Stimulated activated naive CD4-positive, alpha-beta T cell (primary cell): Measurements from ENCODE around the gene KIF3C.
"Not testable (repeated sequence)": the region's sequence is repeated elsewhere in the genome, so short reads cannot be mapped to it uniquely, and the experiment has no call there.

Experiments used
- DNase-seq, 6 experiments: peaks; one replicate each; lab custom pipeline; 2025; lab: John Stamatoyannopoulos, UW

KIF3C gene

DNA sequence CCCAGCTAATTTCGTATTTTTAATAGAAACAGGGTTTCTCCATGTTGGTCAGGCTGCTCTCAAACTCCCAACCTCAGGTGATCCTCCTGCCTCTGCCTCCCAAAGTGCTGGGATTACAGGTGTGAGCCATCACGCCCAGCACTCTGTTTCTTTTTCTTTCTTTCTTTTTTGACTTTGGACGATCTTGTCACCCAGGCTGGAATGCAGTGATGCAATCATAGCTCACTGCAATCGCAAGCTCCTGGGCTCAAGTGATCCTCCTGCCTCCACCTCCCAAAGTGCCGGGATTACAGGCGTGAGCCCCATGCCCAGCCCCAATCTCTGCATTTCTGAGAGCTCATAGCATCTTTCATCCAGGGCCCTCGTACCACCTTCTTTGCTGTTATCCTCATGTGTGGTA is 17.1 kb upstream of the KIF3C start:
- not testable (repeated sequence) for DNase-seq

DNA sequence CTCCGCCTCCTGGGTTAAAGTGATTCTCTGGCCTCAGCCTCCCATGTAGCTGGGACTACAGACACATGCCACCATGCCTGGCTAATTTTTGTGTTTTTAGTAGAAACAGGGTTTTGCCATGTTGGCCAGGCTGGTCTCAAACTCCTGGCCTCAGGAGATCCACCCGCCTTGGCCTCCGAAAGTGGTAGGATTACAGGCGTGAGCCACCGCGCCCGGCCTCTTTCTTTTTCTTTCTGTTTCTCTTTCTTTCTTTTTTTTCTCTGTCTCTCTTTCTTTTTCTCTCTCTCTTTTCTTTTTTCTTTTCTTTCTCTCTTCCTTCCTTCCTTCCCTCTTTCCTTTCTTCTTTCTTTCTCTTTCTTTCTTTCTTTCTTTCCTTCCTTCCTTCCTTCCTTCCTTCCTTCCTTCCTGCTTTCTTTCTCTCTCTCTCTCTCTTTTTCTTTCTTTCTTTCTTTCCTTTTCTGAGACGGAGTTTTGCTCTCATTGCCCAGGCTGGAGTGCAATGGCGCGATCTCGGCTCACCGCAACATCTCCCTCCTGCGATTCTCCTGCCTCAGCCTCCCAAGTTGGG is 16.6 kb upstream of the KIF3C start:
- not testable (repeated sequence) for DNase-seq

DNA sequence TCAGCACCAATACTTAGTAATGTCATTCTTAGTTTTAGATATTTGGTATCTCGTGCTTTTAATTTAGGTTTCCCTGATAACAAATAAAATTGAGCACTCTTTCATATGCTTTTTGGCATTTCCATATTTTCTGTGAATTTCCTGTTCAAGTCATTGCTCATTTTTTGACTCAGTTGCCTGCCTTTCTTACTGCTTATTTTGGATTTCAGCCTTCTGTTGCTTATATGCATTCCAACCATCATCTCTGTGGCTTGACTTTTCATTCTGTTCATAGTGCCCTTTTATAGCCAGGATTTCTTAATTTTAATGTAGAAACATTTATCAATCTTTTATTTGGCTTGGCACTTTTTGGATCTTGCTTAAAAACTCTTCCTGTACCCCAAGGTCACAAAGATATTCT is 14.5 kb upstream of the KIF3C start:
- no peak for DNase-seq

DNA sequence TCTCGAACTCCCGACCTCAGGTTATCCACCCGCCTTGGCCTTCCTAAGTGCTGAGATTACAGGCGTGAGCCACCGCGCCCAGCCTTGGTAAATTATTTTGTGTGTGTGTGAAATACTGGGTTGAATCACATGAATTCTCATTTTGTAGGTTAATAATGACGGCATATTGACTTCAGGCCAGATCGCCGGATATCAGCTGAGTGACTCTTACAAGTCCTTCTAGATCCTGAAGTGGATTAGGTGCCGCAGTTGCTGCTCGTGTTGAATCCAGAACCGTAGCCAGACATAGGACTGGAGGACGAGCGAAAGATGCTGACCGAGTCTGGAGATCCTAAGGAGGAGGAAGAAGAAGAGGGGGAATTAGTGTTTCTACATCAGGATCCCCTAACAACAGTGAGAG is 12.2 kb upstream of the KIF3C start:
- no peak for DNase-seq

DNA sequence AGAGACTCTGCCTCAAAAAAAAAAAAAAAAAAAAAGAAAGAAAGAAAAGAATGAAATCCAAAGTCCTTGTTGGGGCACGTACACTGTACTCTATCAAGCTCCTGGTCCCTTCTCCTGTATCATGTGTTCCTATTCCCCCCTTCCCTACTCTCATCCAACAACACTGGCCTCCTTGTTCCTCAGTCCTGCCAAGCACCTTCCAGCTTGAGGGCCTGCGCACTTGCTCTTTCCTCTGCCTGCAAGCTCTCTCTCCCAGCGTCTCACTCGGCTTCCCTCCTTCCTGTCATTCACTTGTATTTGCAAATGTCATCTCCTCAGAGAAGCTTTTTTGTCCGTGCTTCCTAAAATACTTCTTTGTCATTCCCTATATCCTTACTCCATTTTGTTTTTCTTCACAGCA is 10.8 kb upstream of the KIF3C start:
- no peak for DNase-seq

DNA sequence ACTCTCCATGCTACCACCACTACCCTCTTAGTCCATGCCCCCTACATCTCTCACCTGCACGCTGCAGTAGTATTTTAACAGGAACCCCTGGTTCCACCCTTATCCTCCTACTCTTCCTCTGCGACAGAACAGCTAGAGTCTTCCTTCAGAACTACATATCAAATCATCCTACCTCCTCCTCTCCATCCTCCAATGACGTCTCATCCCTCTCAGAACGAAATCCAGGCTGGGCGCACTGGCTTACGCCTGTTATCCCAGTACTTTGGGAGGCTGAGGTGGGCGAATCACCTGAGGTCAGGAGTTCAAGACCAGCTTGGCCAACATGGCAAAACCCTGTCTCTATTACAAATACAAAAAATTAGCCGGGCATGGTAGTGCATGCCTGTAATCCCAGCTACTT is 10.3 kb upstream of the KIF3C start:
- DNase-seq, result no peak

DNA sequence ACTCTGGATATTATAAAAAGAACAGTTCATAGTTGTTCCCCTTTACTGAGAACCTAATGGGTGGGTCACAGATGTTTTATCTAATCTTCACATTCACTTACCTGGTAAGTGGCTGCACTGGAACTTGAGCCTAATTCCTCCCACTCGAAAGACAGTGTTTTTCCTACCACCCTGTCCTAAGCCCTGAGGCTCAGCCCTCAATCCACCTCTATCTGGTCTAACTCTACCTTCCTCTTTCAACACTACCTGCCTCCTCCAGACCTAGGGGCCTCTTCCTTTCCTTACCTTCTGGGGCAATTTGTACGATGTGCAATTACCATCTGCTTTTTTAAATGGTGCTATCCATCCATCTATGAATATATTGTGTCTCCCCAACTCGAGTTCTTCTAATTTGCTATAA is 9.7 kb upstream of the KIF3C start:
- no peak for DNase-seq

DNA sequence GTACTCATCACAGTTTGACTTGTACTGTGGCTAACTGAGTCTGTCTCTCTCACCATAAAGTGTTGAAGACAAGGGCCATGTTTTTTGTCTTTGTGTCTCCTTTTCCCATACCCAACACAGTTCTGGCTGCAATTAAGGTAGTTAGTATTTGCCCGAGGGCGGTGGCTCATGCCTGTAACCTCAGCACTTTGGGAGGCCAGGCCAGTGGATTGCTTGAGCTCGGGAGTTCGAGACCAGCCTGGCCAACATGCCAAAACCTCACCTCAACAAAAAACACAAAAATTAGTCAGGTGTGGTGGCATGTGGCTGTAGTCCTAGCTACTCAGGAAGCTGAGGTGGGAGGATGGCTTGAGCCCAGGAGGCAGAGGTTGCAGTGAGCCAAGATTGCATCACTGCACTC is 6.9 kb upstream of the KIF3C start:
- DNase-seq, result no peak

DNA sequence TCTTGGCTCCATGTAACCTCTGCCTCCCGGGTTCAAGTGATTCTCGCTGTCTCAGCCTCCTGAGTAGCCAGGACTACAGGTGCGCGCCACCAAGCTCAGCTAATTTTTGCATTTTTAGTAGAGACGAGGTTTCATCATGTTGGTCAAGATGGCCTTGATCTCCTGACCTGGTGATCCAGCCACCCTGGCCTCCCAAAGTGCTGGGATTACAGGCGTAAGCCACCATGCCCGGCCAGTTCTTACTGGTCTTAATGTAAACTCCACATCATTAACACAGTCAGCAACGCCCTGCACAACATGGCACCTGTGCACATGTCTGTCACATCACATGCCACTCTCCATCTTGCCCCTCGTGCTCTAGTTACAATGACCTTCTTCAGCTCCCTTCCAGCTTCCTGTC is 5.8 kb upstream of the KIF3C start:
- DNase-seq, result no peak

DNA sequence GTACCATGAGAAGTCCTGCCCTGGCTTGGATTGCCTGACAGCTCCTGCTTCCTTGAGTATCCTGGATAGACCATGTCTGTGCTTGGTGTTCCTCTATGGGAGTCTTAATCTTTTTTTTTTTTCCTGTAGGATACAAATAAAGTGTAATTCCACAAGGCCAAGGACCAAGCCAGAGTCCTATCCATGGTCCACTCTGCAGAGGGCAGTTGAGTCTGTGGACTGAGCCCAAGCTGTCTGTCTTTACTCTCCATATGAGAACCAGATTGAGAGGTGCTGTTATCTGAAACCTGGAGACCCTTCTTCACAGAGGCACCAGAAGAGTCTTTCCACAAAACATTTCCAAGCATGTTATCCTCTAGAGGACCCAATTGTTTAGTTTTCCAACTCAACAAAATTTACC is 1.4 kb upstream of the KIF3C start:
- DNase-seq, result no peak

DNA sequence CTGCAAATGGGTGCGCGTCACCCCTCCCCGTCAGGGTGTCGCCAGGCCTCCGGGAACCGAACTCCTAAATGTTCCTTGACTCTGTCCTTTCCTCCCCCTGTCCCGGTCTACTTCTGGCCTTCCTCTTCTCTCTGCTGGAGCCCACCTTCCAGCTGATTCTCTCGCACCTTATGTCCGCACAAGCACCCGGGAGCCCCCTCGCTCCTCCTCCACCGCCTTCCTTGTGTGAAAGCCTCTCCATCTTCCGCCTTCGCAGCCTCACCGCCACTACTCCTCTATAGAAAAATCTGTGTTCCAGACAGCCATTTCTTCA is 627 bp upstream of the KIF3C start:
- DNase-seq, result no peak

DNA sequence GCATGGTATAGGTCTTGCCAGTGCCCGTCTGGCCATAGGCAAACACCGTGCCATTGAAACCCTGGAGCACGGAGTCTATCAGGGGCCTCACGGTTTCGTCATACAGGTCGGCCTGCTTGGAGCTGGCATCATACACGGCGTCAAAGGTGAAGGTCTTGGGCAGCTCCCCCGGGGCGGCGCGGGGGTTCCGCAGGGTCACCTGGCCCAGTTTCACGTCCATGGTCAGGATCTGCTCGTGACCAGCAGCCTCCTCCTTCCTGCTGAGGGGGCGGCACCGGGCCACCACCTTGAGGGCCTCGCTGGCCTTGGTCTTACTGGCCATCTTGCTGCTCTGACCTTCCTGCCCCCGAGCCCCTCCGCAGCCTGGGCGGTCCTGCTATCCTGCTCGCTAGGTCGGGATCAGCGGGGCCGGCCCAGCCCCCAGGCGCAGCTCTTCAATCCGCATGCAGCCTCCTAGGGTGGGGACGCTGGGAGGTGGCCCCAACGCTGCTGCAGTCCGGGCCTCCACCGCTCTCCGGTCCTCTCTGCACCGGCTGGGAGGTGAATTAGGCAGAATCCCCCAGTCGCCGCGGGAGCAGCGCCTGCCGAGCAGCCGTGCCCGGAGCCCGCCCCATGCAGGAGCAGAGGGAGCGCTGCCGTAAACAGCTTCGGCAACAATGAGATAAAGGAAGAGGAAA is 563 bp downstream of the KIF3C start:
- DNase-seq, result peak in 1 of 6 experiments; percentile 33

DNA sequence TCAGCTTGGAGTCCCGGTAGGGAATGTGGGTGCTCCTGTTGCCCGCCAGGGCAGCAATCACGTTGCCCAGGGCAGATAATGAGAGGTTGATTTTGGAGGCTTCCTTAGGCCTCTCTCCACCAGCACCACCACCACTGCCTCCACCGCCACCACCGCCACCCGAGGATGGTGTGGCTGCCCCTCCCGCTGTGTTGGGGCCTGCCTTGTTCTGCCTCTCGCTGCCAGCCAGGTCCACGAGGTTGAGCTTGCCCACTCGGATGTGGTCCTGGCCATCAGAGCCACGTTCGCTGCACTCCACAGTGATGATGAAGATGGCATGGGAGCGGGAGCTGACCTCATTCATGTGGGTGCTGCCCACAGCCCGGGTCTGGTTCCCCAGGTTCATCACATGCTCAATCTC is 1.3 kb downstream of the KIF3C start:
- no peak for DNase-seq

DNA sequence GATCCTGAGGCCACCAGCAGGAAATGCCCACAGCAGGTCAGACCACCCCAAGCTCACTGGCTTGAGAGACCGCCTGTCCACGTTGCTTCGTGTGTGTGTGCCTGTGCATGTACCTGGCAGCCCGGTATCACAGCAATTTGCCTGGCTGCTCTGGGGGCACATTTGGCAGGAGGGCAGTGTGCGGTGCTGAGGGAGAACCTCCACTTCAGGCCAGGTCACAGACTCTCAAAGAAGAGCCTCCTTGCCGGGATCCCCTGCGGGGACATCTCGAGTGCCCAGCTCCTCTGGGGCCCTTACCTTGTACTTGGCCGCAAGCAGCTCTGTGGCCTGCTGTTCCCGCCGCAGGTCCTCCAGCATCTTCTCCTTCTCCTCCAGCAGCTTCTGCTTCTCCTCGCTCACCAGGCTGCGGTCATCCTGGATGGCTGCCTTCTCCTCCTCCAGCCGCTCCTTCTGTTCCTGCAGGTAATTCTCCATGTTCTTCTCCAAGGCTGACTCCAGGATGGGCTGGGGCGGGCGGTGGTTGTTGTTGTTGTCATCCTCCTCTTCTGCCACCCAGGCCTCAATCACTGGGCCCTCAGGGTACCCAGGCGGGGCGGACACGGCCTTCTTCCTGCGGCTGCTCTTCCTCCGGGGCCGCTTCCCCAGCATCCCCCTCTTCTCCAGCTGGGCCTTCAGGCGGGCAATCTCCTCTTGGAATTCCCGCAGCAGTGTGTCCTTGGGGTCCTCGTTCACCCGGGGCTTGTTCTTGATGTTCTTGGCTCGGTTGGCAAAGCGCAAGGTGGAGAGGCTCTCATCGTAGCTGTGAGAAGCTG is 2.0 kb downstream of the KIF3C start:
- no peak for DNase-seq

DNA sequence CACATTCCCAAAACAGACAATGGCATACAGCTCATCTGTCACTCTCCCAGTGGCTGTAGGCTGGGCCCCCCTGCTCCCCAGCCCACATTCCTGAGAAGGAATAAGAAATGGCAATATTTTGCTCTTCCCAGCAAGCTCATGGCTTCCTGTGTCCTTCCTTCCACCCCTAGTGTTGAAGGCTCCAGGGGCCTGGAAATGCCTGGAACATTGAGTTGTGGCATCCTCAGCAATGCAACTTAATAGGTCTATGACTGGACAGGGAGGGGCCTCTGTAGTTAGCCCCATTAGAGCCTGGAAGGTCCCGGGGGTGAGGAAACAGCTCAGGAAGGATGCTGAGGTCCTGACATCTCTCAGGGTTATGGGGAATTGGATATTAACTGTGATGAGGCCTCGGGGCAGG is 3.3 kb downstream of the KIF3C start:
- no peak for DNase-seq

DNA sequence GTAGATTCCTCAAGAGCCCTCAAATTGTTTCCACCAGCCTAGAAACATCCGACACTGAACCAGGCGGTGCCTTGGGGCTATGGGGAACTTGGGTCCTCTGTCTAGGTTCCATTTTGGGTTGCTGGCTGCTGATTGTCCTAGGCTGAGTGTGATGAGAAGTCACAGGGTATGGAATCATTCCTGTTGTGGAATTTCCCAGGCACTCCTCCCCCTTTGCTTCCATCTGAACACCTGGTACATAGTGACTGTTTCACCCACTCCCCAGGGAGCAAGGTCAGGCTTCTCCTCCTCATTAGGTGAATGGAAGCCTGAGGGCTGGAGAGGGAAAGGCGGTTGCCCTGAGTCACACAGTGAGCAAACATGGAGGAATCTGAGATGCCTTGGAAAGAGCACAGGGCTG is 4.5 kb downstream of the KIF3C start:
- DNase-seq, result no peak

DNA sequence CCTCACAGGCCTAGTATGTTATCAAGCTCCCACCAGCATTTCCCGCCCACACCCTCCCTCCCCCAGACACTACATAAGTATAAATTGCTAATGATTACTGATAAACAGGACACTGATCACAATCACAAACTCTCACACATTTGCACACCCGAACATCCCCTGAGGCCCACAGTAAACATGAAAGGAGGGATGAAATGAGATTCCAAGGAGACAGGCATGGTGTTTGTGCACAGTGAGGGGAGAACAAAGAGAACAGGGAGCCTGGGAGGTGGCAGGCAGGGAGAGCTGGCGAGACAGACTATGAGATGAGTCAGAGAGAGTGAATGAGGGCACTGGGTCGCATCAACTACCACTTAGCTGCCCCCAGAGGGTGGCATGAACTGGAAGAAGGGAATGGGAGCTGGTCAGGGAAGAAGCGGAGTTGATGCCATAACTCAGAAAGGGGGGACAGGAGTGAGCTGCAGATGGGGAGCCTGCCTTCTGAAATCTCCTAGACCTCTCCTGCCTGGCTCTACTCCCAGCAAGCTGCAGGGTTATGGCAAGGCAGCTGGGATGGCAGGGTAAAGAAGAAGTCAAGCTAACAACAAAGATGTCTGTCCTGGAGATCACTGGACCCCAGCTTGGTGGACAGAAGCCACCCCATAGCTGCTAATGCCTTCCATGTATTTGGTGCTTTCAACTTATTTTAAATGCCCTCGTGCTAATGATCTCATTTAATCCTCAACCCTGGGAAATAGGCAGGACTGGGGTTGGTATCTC is 5.1 kb downstream of the KIF3C start:
- DNase-seq, result no peak

DNA sequence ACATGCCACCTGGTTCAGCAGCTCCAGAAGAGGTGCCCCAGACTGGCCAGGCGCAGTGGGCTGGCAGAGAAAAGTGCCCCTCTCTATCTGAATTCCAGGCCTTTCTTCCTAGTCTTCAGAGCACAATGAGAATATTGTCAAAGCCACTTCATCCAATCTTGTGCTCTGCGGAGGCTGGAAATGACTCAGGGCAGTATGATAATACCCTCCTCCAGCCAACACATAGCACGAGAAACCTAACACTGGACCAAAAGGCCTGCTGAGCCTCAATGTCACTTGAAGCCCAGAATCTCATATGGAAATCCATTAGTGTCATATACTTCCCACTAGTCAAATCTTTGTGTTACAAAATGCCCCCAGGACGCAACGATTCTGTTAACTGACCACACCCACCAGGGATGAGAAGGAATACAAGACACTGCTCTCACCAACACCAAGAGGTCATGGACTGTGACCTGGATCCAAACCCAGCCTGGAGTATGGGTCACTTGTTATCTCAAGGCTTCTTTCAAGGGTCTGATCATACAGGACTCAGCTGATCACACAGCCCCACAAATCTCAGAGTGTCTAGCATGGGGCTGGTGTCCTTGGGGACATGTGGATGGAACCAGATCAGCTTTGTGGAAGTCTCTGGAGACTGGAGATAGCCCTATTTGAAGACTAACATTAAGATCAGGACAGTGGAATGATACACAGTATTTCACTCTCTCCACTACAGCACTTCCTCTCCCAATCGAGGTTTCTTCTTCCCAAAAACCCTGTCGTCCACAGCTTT is 10.1 kb downstream of the KIF3C start:
- DNase-seq, result no peak

DNA sequence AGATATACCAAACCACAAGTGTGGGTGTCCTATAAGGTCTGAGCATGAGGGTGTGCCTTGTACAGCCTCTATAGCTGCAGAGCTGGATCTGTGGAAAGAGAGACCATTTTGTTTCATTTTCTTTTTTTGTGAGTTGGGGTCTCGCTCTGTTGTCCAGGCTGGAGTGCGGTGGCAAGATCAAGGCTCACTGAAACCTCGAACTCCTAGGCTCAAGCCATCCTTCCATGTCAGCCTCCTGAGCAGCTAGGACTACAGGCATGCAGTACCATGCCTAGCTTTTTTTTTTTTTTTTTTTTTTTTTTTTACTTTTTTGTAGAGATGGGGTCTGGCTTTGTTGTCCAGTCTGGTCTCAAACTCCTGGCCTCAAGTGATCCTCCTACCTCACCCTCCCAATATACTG is 10.7 kb downstream of the KIF3C start:
- DNase-seq, result no peak

DNA sequence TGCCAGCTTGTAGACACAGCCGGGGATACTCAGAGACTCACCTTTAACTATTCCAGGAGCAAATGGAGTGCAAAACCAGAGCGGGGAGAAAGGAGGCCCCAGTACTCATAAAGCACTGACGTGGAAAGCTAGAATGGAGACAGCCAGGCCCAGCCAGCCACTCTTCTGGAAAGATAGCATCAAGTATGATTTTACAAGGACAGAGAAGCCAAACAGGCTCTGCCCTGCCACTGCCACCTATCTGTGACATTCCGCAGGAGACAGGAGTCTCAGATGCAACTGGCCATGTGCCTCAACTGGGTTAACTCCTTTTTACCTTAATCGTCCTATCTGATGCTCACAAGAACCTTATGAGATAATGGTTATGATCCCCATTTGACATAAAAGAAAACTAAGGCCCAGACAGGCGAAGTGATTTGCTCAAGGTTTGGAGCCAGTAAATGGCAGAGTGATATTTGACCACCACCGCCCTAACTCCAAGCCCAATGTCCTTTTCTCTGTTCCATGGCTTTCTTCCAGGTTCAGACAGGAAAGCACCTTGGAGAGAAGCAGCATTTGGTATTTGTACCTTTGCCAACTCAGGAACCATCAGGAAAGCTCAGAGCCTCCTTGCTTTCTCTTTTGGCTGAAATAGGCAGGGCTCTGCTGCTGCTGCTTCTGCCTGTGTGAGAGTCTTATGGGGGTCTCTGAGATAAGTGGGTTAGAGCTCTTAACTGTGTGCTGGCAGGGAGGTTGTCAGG is 15.6 kb downstream of the KIF3C start:
- DNase-seq, result no peak

DNA sequence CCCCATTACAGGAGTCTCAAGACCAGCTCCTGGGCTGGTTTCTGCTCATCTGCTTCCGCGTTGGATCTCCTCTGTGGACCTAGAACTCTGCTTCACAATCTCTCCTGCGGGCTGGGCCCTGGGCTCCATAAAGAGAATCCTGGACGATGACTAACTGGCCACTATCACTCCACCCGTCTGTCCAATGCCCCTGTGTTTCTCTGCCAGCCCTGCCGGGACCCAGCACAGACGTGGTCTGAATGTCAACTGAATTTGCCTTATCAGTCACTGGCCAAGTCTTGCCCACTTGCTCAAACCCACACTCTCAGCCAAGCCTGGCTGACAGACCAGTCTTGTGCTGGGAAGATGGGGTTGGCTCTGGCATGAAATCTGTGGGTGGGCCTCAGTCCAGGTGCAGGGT is 17.4 kb downstream of the KIF3C start:
- DNase-seq, result no peak
